Measurements from ENCODE around the gene LHFPL3.

GRCh38 chr7:104625956-104626355, 297.6 kb downstream of the LHFPL3 start:
- TF ChIP-seq CTCF (conservative IDR thresholded peaks at IDR 0.05) = no peak
- no peak for TF ChIP-seq ZFX (IDR thresholded peaks at IDR 0.05)

All from C4-2B (cell line).